IMR-90 (cell line): ENCODE data around the gene ZNF497. TPM values are rescaled to one million over a fixed set of nuclear protein-coding genes. Genes with fewer than 3 reads are reported as not detected.

Experiments
- ATAC-seq: fragments of 200-7000 bp; cut with Tn5 transposase; 2 replicates; pipeline ENCODE4 v1.9.1; 2020; ENCODE audit warnings: low read depth, mild to moderate bottlenecking, moderate library complexity
- BruUV-seq: library from RNA; stranded (reverse); fragments of 400-500 nt; replicated peaks from 2 replicates; lab custom pipeline; 2021; lab: Mats Ljungman, UMichigan
- CTCF ChIA-PET: fragments of 300-600 bp; formaldehyde crosslinking; extraction: SDS; loops from one replicate; lab custom pipeline; 2021; ENCODE audit warnings: antibody characterized with exemption; lab: Yijun Ruan, JAX
- POLR2A ChIA-PET: fragments of 300-600 bp; sonication (Branson Sonifier 250); formaldehyde crosslinking; loops from one replicate; lab custom pipeline; 2022; ENCODE audit warnings: antibody characterized with exemption; ENCODE audit not compliant: unreplicated experiment; lab: Charles Lee
- DNase-seq: peaks from one replicate; pipeline ENCODE4 v3.0.0; 2013
- H2AFZ ChIP-seq: replicated peaks from 2 replicates; pipeline ENCODE3; 2013; ENCODE audit warnings: low read length, mild to moderate bottlenecking; ENCODE audit not compliant: poor library complexity
- H2AK5ac ChIP-seq: 2 replicates; pipeline ENCODE4 v1.6.1; 2013; ENCODE audit warnings: low read depth, low read length, inconsistent platforms
- H2AK9ac ChIP-seq: replicated peaks from 2 replicates; pipeline ENCODE3; 2013; ENCODE audit warnings: mild to moderate bottlenecking, low read depth, low read length, moderate library complexity; ENCODE audit not compliant: poor library complexity
- H2BK120ac ChIP-seq: 2 replicates; pipeline ENCODE4 v1.6.1; 2013; ENCODE audit warnings: low read depth, low read length, inconsistent platforms
- H2BK15ac ChIP-seq: 3 replicates; pipeline ENCODE4 v1.6.1; 2013; ENCODE audit warnings: low read depth, low read length, inconsistent platforms
- H2BK20ac ChIP-seq: 2 replicates; pipeline ENCODE4 v1.6.1; 2013; ENCODE audit warnings: low read depth, mild to moderate bottlenecking, inconsistent platforms, low read length, moderate library complexity
- H2BK5ac ChIP-seq: 2 replicates; pipeline ENCODE4 v1.6.1; 2013; ENCODE audit warnings: mild to moderate bottlenecking, low read depth, low read length, inconsistent platforms; ENCODE audit not compliant: poor library complexity, severe bottlenecking
- H3K14ac ChIP-seq: replicated peaks from 2 replicates; pipeline ENCODE4 v1.6.1; 2013; ENCODE audit warnings: low read depth, low read length, inconsistent platforms
- H3K18ac ChIP-seq: 2 replicates; pipeline ENCODE4 v1.6.1; 2013; ENCODE audit warnings: low read depth, low read length, control low read depth
- H3K23ac ChIP-seq: 2 replicates; pipeline ENCODE4 v1.6.1; 2013; ENCODE audit warnings: low read depth, low read length, inconsistent platforms
- H3K27ac ChIP-seq: 2 replicates; pipeline ENCODE4 v1.5.1; 2013; ENCODE audit warnings: mild to moderate bottlenecking, control low read depth, low read length; ENCODE audit not compliant: insufficient read depth
- H3K27me3 ChIP-seq: 2 replicates; pipeline ENCODE4 v1.6.1; 2013; ENCODE audit warnings: low read length; ENCODE audit not compliant: control insufficient read depth, insufficient read depth
- H3K36me3 ChIP-seq: 2 replicates; pipeline ENCODE4 v1.6.1; 2013; ENCODE audit warnings: low read length, mixed read lengths; ENCODE audit not compliant: control insufficient read depth, insufficient read depth
- H3K4ac ChIP-seq: 2 replicates; pipeline ENCODE4 v1.6.1; 2013; ENCODE audit warnings: low read depth, low read length, inconsistent platforms
- H3K4me1 ChIP-seq: 2 replicates; pipeline ENCODE4 v1.6.1; 2013; ENCODE audit warnings: low read length, mixed read lengths; ENCODE audit not compliant: control insufficient read depth, insufficient read depth
- H3K4me2 ChIP-seq: 2 replicates; pipeline ENCODE4 v1.6.1; 2013; ENCODE audit warnings: low read depth, mild to moderate bottlenecking, control low read depth, low read length, moderate library complexity
- H3K4me3 ChIP-seq: 2 replicates; pipeline ENCODE4 v1.5.1; 2013; ENCODE audit warnings: low read depth, mild to moderate bottlenecking, control low read depth, low read length, moderate library complexity; ENCODE audit not compliant: insufficient read depth
- H3K56ac ChIP-seq: 2 replicates; pipeline ENCODE4 v1.6.1; 2013; ENCODE audit warnings: low read length, inconsistent platforms; ENCODE audit not compliant: insufficient read depth; ENCODE audit errors: extremely low read depth
- H3K79me1 ChIP-seq, 2 experiments: 2 replicates each; pipeline ENCODE4 v1.6.1; 2013; ENCODE audit warnings: low read length in 2 of 2, inconsistent platforms in 1 of 2, low read depth in 1 of 2
- H3K9ac ChIP-seq: 2 replicates; pipeline ENCODE4 v1.6.1; 2013; ENCODE audit warnings: low read depth, low read length, control low read depth
- H3K9me1 ChIP-seq: 2 replicates; pipeline ENCODE4 v1.6.1; 2013; ENCODE audit warnings: low read length, inconsistent platforms; ENCODE audit not compliant: insufficient read depth
- H3K9me3 ChIP-seq: 2 replicates; pipeline ENCODE4 v1.6.1; 2013; ENCODE audit warnings: low read length; ENCODE audit not compliant: control insufficient read depth, insufficient read depth
- H4K20me1 ChIP-seq: 2 replicates; pipeline ENCODE4 v1.6.1; 2013; ENCODE audit warnings: low read length, inconsistent platforms; ENCODE audit not compliant: insufficient read depth
- H4K5ac ChIP-seq: 2 replicates; pipeline ENCODE4 v1.6.1; 2013; ENCODE audit warnings: mild to moderate bottlenecking, low read depth, low read length, control low read depth
- H4K8ac ChIP-seq, 2 experiments: 2 replicates each; pipeline ENCODE4 v1.6.1; 2013; ENCODE audit warnings: low read depth in 2 of 2, low read length in 2 of 2, control low read depth in 1 of 2, inconsistent platforms in 1 of 2
- H4K91ac ChIP-seq: 2 replicates; pipeline ENCODE4 v1.6.1; 2013; ENCODE audit warnings: low read depth, low read length, inconsistent platforms; ENCODE audit not compliant: insufficient read depth
- BHLHE40 ChIP-seq: fragments of 150-350 bp; IDR thresholded peaks from 2 replicates; pipeline ENCODE4 v1.6.1; 2016; ENCODE audit warnings: mild to moderate bottlenecking, low read depth, low read length
- CEBPB ChIP-seq: IDR thresholded peaks from 2 replicates; pipeline ENCODE4 v1.6.1; 2012; ENCODE audit warnings: low read depth, low read length, improper control_type of control experiment
- CHD1 ChIP-seq: IDR thresholded peaks from 2 replicates; pipeline ENCODE4 v1.6.1; 2012; ENCODE audit warnings: low read depth, low read length, improper control_type of control experiment
- ELK1 ChIP-seq: fragments of 150-350 bp; IDR thresholded peaks from 2 replicates; pipeline ENCODE4 v1.6.1; 2016; ENCODE audit warnings: low read depth, mild to moderate bottlenecking, low read length, moderate library complexity, borderline replicate concordance
- FOS ChIP-seq: fragments of 150-350 bp; IDR thresholded peaks from 2 replicates; pipeline ENCODE4 v1.6.1; 2016; ENCODE audit warnings: low read depth, low read length
- MAFK ChIP-seq: IDR thresholded peaks from 2 replicates; pipeline ENCODE4 v1.6.1; 2012; ENCODE audit warnings: low read depth, low read length, improper control_type of control experiment
- MAZ ChIP-seq: IDR thresholded peaks from 2 replicates; pipeline ENCODE4 v1.6.1; 2012; ENCODE audit warnings: low read depth, mild to moderate bottlenecking, low read length, improper control_type of control experiment, moderate library complexity, borderline replicate concordance
- MXI1 ChIP-seq: IDR thresholded peaks from 2 replicates; pipeline ENCODE4 v1.6.1; 2012; ENCODE audit warnings: low read depth, mild to moderate bottlenecking, low read length, moderate library complexity, borderline replicate concordance
- NFE2L2 ChIP-seq: fragments of 150-350 bp; IDR thresholded peaks from 2 replicates; pipeline ENCODE4 v1.6.1; 2016; ENCODE audit warnings: low read depth, mild to moderate bottlenecking, low read length
- POLR2A ChIP-seq: IDR thresholded peaks from 2 replicates; pipeline ENCODE4 v1.6.1; 2012; ENCODE audit warnings: mild to moderate bottlenecking, low read depth, low read length
- RAD21 ChIP-seq: IDR thresholded peaks from 2 replicates; pipeline ENCODE4 v1.6.1; 2012; ENCODE audit warnings: low read length, improper control_type of control experiment
- RCOR1 ChIP-seq: IDR thresholded peaks from 2 replicates; pipeline ENCODE4 v1.6.1; 2012; ENCODE audit warnings: mild to moderate bottlenecking, low read length, improper control_type of control experiment; ENCODE audit not compliant: insufficient replicate concordance
- RFX5 ChIP-seq: IDR thresholded peaks from 2 replicates; pipeline ENCODE4 v1.8.0; 2012; ENCODE audit warnings: low read depth, mild to moderate bottlenecking, low read length, moderate library complexity
- SMC3 ChIP-seq: fragments of 150-350 bp; IDR thresholded peaks from 2 replicates; pipeline ENCODE4 v1.6.1; 2016; ENCODE audit warnings: low read depth, mild to moderate bottlenecking, antibody characterized with exemption, low read length, moderate library complexity
- WGBS, 2 experiments: methylation state at CpG; one replicate each; pipeline versions ENCODE4 v1.1.5 to v1.1.7; 2013; ENCODE audit warnings: missing lambda C conversion rate in 2 of 2; ENCODE audit not compliant: insufficient read length in 1 of 2; ENCODE audit errors: extremely low coverage in 2 of 2; 5-methylcytosine and 5-hydroxymethylcytosine counted together
- dilution Hi-C: fragments of 300-500 bp; cut with HindIII; formaldehyde crosslinking; loops from one replicate; pipeline ENCODE4 v1.14.3; 2018; ENCODE audit warnings: low sequenced_read_pairs; ENCODE audit not compliant: unreplicated experiment
- in situ Hi-C: fragments of 300-500 bp; cut with MboI; formaldehyde crosslinking; loops from 3 replicates; pipeline ENCODE4 v1.14.3; 2019; ENCODE audit warnings: low sequenced_read_pairs, inconsistent platforms, mixed read lengths
- intact Hi-C: fragments of 100-400 bp; cut with micrococcal nuclease; formaldehyde crosslinking; loops from 2 replicates; pipeline ENCODE4 v1.10.0; 2022
- polyA plus RNA-seq, 3 experiments: library from polyadenylated mRNA; depleted of rRNA; stranded (reverse); fragments of >200 nt; gene quantifications; 2 replicates each; pipeline ENCODE4 v1.2.3, GENCODE V29; 2012; ENCODE audit warnings: low replicate concordance in 1 of 3
- total RNA-seq: library from RNA; depleted of rRNA; stranded (reverse); fragments of >200 nt; gene quantifications from 2 replicates; pipeline ENCODE4 v1.2.3, GENCODE V29; 2012
- TF ChIP-seq, protein P1 (sequence below): conservative IDR thresholded peaks from 2 replicates; pipeline ENCODE4 v1.5.1; 2012; ENCODE audit warnings: mild to moderate bottlenecking, low read depth, low read length, improper control_type of control experiment
- TF ChIP-seq, protein P2 (sequence below): fragments of 150-350 bp; IDR thresholded peaks from 2 replicates; pipeline ENCODE4 v1.6.1; 2017; ENCODE audit warnings: mild to moderate bottlenecking, antibody characterized with exemption, low read length, low read depth

Gene ZNF497
- total and polyA plus RNA-seq, 2 of the 4 experiments (the other 2 are of a cell fraction), result 0.18 to 0.24 TPM

- in situ Hi-C loops, result no loop called here
- WGBS, 2 experiments, result no CpG with 5 or more reads among the region's 11 CpGs
Measured at GRCh38 chr19:58338336-58338735, 24.2 kb downstream of the ZNF497 start.

More at GRCh38 chr19:58338336-58338735, 24.2 kb downstream of the ZNF497 start:
- dilution Hi-C loops (no loop called here), intact Hi-C loops (no loop called here)
- Histone ChIP-seq H3K79me1 (peaks cover 25 to 51% of the 10 kb centered on the region in 2 experiments), H3K36me3 (peaks cover 47% of the 10 kb centered on the region), H3K9me3 (peaks cover 15% of the 10 kb centered on the region), H3K9ac (no peak overlapping the region), H3K56ac (no peak overlapping the region), H3K18ac (no peak overlapping the region), H4K5ac (no peak overlapping the region), H3K4me1 (no peaks in the 10 kb centered on the region), H4K91ac (no peak overlapping the region), H2AK5ac (no peak overlapping the region), H4K8ac (no peak overlapping the region), H2AFZ (no peak overlapping the region), H4K20me1 (peaks cover 12% of the 10 kb centered on the region; the same call in 1 of the 2 replicates), H3K14ac (no peak overlapping the region), H3K4ac (no peak overlapping the region), H2BK15ac (no peak overlapping the region), H2AK9ac (no peak overlapping the region), H3K4me2 (no peak overlapping the region), H3K23ac (no peak overlapping the region), H3K27me3 (no peaks in the 10 kb centered on the region), H2BK5ac (no peak overlapping the region), H2BK120ac (no peak overlapping the region), H3K9me1 (peaks cover 10% of the 10 kb centered on the region; the same call in 1 of the 2 replicates), H3K27ac (no peak overlapping the region), H2BK20ac (no peak overlapping the region), H3K4me3 (no peak overlapping the region)
- BruUV-seq, result no TSS peak
- ATAC-seq (no peak), DNase-seq (no peak)
- POLR2A ChIA-PET, result no interaction called here
- CTCF ChIA-PET, result no interaction called here
- TF ChIP-seq MAFK, result no peak
- no peak for TF ChIP-seq MXI1
- no peak for TF ChIP-seq POLR2A
- no peak for TF ChIP-seq RCOR1
- TF ChIP-seq CEBPB, result no peak
- TF ChIP-seq MAZ, result no peak
- TF ChIP-seq CHD1, result no peak
- no peak for TF ChIP-seq SMC3
- TF ChIP-seq, protein P1, sequence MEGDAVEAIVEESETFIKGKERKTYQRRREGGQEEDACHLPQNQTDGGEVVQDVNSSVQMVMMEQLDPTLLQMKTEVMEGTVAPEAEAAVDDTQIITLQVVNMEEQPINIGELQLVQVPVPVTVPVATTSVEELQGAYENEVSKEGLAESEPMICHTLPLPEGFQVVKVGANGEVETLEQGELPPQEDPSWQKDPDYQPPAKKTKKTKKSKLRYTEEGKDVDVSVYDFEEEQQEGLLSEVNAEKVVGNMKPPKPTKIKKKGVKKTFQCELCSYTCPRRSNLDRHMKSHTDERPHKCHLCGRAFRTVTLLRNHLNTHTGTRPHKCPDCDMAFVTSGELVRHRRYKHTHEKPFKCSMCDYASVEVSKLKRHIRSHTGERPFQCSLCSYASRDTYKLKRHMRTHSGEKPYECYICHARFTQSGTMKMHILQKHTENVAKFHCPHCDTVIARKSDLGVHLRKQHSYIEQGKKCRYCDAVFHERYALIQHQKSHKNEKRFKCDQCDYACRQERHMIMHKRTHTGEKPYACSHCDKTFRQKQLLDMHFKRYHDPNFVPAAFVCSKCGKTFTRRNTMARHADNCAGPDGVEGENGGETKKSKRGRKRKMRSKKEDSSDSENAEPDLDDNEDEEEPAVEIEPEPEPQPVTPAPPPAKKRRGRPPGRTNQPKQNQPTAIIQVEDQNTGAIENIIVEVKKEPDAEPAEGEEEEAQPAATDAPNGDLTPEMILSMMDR, result no peak
- TF ChIP-seq NFE2L2, result no peak
- TF ChIP-seq FOS, result no peak
- no peak for TF ChIP-seq BHLHE40
- TF ChIP-seq RAD21, result no peak
- no peak for TF ChIP-seq RFX5
- TF ChIP-seq, protein P2, sequence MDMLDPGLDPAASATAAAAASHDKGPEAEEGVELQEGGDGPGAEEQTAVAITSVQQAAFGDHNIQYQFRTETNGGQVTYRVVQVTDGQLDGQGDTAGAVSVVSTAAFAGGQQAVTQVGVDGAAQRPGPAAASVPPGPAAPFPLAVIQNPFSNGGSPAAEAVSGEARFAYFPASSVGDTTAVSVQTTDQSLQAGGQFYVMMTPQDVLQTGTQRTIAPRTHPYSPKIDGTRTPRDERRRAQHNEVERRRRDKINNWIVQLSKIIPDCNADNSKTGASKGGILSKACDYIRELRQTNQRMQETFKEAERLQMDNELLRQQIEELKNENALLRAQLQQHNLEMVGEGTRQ, result no peak
- no peak for TF ChIP-seq ELK1
